Large intestine (tissue), 3 donors: ENCODE results near the gene CAD. TPM values are rescaled to one million over a fixed set of nuclear protein-coding genes. Genes with fewer than 3 reads are reported as not detected.

Experiments used
- DNase-seq, 2 donors: peaks; one replicate each; pipeline versions ENCODE4 v3.0.0 to v3.0.0-alpha.2; 2013
- H3K27ac ChIP-seq: one replicate; pipeline ENCODE4 v1.5.1; 2013; ENCODE audit warnings: low read length
- H3K27me3 ChIP-seq: 2 replicates; pipeline ENCODE4 v1.6.1; 2013; ENCODE audit warnings: low read length; ENCODE audit not compliant: control insufficient read depth, insufficient read depth
- H3K36me3 ChIP-seq: 2 replicates; pipeline ENCODE4 v1.6.1; 2013; ENCODE audit warnings: low read length; ENCODE audit not compliant: control insufficient read depth, insufficient read depth
- H3K4me1 ChIP-seq: one replicate; pipeline ENCODE4 v1.6.1; 2013; ENCODE audit warnings: low read length; ENCODE audit not compliant: control insufficient read depth, insufficient read depth
- H3K4me3 ChIP-seq: one replicate; pipeline ENCODE4 v1.5.1; 2013; ENCODE audit warnings: low read length
- H3K9me3 ChIP-seq: one replicate; pipeline ENCODE4 v1.6.1; 2013; ENCODE audit warnings: mild to moderate bottlenecking, low read depth, low read length, moderate library complexity; ENCODE audit not compliant: control insufficient read depth
- WGBS: methylation state at CpG from one replicate; pipeline ENCODE4 v1.1.5; 2013; ENCODE audit warnings: low lambda C conversion rate; ENCODE audit not compliant: insufficient coverage; 5-methylcytosine and 5-hydroxymethylcytosine counted together
- polyA plus RNA-seq: library from polyadenylated mRNA; unstranded; fragments of 120-200 nt; gene quantifications from one replicate; pipeline ENCODE4 v1.2.1, GENCODE V29; 2013

CAD gene
- polyA plus RNA-seq, 1 donor, result 34.9 TPM

DNA sequence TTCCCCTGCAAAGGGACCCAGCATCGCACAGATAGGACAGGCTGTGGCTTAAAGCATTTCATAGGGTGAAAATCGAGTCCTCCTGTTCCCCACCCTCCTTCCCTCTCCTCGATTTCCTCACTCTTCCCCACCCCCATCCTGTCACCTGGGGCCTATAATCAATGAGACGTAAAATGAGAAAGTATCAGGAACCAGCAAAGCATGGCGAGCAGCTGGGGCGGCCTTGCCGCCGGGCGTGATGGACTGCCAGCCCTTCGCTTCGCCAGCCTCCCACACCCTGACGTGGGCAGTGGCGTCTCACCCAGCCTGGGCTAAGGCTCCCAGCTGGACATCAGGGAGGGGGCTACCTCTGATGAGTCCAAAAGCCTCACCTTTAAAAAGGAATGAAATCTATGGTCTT lies 34.6 kb downstream of the CAD start:
- peaks cover 57% of the 10 kb centered on the region for H3K27me3 ChIP-seq
- H3K4me3 ChIP-seq, result no peak overlapping the region
- DNase-seq, result no peak
- no peak overlapping the region for H3K27ac ChIP-seq
- WGBS, result no CpG with 5 or more reads among the region's 13 CpGs
- H3K9me3 ChIP-seq, result no peaks in the 10 kb centered on the region
- no peaks in the 10 kb centered on the region for H3K36me3 ChIP-seq
- H3K4me1 ChIP-seq, result peaks cover 9% of the 10 kb centered on the region

DNA sequence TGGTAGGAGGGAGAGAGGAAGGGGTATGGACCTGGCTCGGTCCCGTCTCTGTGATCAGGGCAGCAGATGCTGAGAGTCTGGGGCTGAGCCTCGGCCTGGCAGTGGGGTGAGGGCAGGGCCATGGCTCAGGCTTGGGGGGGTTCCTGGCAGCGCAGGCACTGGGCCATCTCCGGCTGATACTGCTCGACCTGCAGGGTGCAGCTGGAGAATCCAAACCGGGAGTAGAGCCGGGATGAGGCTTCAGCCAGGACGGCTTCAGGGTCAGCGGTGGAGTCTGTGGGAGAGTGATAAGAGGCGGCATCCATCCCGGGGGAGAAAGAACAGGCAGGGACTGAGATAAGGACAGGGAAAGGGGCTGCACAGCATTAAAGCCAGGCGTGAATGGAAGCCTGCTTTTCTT lies 38.0 kb downstream of the CAD start:
- H3K27ac ChIP-seq, result no peak overlapping the region
- H3K4me1 ChIP-seq, result peaks cover 5% of the 10 kb centered on the region
- no peaks in the 10 kb centered on the region for H3K36me3 ChIP-seq
- no peak overlapping the region for H3K4me3 ChIP-seq
- no peak for DNase-seq
- H3K9me3 ChIP-seq, result no peaks in the 10 kb centered on the region
- H3K27me3 ChIP-seq, result peaks cover 69% of the 10 kb centered on the region
- WGBS, result 33% methylated on average over 1 of the region's 13 CpGs

GRCh38 chr2:27255660-27256059 lies 38.5 kb downstream of the CAD start:
- no peak for DNase-seq
- Histone ChIP-seq H3K27me3 (peaks cover 69% of the 10 kb centered on the region), H3K9me3 (no peaks in the 10 kb centered on the region), H3K27ac (no peak overlapping the region), H3K4me3 (no peak overlapping the region), H3K4me1 (no peaks in the 10 kb centered on the region), H3K36me3 (no peaks in the 10 kb centered on the region)
- WGBS, result no CpG with 5 or more reads among the region's 1 CpG

GRCh38 chr2:27256855-27257454 lies 39.8 kb downstream of the CAD start:
- DNase-seq, result no peak
- Histone ChIP-seq H3K27me3 (peaks cover 71% of the 10 kb centered on the region), H3K4me1 (no peaks in the 10 kb centered on the region), H3K4me3 (no peak overlapping the region), H3K9me3 (no peaks in the 10 kb centered on the region), H3K36me3 (no peaks in the 10 kb centered on the region), H3K27ac (no peak overlapping the region)
- no CpG with 5 or more reads among the region's 7 CpGs for WGBS

DNA sequence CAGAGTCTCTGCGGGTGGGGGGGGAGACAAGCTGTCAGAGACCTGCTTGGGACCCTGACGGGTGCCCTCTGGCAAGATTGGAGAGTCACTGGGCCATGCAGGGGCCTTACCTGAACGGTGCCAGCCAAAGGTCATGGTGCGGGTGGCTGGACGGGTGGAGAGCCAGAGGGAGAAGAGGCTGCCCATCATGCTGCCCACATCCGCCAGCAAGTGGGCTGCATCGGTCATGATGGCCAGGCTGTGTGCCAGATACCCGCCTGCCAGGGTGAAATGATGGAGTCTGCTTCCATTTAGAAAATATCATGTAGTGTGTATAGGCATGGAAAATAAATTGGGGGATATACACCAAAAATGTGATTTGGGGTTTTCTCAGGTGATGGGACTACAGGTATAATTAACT lies 40.9 kb downstream of the CAD start:
- Histone ChIP-seq H3K27me3 (peaks cover 80% of the 10 kb centered on the region), H3K4me1 (peaks cover under 1% of the 10 kb centered on the region), H3K27ac (no peak overlapping the region), H3K36me3 (no peaks in the 10 kb centered on the region), H3K4me3 (no peak overlapping the region), H3K9me3 (no peaks in the 10 kb centered on the region)
- no peak for DNase-seq
- WGBS, result no CpG with 5 or more reads among the region's 8 CpGs

- DNase-seq, result no peak
- no peaks in the 10 kb centered on the region for H3K36me3 ChIP-seq
- H3K27me3 ChIP-seq, result peaks cover 91% of the 10 kb centered on the region
- H3K27ac ChIP-seq, result no peak overlapping the region
- H3K9me3 ChIP-seq, result peaks cover 4% of the 10 kb centered on the region
- no peak overlapping the region for H3K4me3 ChIP-seq
- peaks cover 14% of the 10 kb centered on the region for H3K4me1 ChIP-seq
- no CpG with 5 or more reads among the region's 11 CpGs for WGBS
Measured at GRCh38 chr2:27261241-27261925, 44.2 kb downstream of the CAD start.

DNA sequence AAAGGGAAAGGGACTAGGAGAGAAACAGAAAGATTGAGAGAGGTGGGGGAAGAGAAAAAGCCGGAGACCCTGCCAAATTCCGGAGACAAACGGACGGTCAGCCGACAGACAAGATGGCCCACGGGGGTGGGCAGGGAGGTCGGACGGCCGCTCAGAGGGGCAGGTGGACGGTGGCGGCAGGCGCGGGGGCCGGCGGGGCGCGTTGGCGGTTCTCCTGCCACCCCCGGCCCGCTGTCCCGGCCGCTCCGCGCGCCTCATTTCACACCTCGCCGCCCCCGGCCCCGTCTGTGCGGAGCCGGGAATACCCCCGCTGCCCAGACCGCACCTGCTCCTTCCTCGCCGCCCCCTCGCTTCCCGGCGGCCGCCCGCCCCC lies 44.7 kb downstream of the CAD start:
- Histone ChIP-seq H3K4me1 (peaks cover 14% of the 10 kb centered on the region), H3K36me3 (no peaks in the 10 kb centered on the region), H3K27me3 (peaks cover 88% of the 10 kb centered on the region), H3K27ac (no peak overlapping the region), H3K9me3 (peaks cover 4% of the 10 kb centered on the region), H3K4me3 (no peak overlapping the region)
- WGBS, result no CpG with 5 or more reads among the region's 40 CpGs
- no peak for DNase-seq

- H3K4me1 ChIP-seq, result peaks cover 14% of the 10 kb centered on the region
- peaks cover 87% of the 10 kb centered on the region for H3K27me3 ChIP-seq
- peak; percentile 31 to 50 for DNase-seq
- no peak within 1 kb of the TSS for H3K27ac ChIP-seq
- no CpG with 5 or more reads among the region's 96 CpGs for WGBS
- no peak within 1 kb of the TSS for H3K4me3 ChIP-seq
- H3K36me3 ChIP-seq, result no peaks in the 10 kb centered on the region
- H3K9me3 ChIP-seq, result peaks cover 4% of the 10 kb centered on the region
Measured at GRCh38 chr2:27262379-27263286, 45.5 kb downstream of the CAD start, which contains the start of gene SLC30A3. Gene SLC30A3, minus strand, starts transcription at chr2:27263047. Its CDS starts 141 bp downstream, at chr2:27262906.

DNA sequence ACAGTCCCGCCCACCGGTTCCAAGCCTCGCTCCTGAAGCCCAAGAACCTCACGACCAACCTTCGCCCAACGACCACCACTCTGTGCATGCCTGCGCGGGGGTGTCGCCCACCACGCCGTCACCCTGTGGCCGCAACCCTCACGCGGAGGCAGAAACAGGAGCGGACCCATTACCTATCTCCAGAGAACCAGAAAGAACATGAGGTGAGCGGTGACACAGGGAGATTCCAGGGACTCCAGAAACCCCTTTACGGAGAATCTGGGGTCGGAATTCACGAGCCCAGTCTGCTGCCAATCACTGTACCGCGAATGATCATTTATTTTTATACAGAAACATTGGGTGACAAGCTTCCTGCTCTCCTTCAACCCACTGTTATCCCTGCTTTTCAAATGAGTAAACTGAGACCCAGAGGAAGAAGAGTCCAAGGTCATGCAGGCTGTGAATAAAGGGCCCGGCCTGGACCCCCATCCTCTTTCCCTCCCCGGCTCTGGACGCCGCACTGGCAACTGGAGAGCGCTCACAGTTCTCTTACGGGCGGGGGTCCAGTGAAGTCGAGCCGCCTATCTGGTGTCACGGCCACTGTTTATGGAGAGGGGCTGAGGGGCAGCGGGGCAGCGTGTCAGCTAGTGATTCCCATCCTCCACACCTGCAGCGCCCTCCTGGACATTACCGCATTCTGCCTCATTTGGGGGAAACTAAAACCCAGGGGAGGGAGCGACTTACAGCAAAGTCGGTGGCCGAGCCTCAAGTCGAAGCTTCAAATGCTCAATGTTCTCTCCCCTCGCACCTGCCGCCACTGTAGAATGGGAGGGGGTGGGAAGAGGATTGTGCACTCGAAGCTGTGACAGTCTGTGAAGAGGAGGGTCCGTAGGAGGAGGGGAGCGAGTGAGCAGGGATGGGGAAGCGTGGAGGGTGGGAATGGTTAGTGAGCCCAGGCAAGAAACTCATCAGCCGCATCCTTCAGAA lies 46.4 kb downstream of the CAD start:
- H3K4me1 ChIP-seq, result peaks cover 14% of the 10 kb centered on the region
- DNase-seq, result peak in 1 of 2 donors; percentile 15
- 0% methylated on average over 3 of the region's 46 CpGs for WGBS
- no peaks in the 10 kb centered on the region for H3K36me3 ChIP-seq
- H3K27ac ChIP-seq, result no peak overlapping the region
- H3K27me3 ChIP-seq, result peaks cover 82% of the 10 kb centered on the region
- H3K4me3 ChIP-seq, result no peak overlapping the region
- H3K9me3 ChIP-seq, result peaks cover 4% of the 10 kb centered on the region
